ENCODE data around the gene REPIN1. TPM values are rescaled to one million over a fixed set of nuclear protein-coding genes. Genes with fewer than 3 reads are reported as not detected.

Gene REPIN1
- total and polyA plus RNA-seq, 9 of the 15 experiments (the other 6 are each of a cell fraction or from before 2014, with no cell fraction given) = 8.1 to 283 (median 94.3) TPM

GRCh38 chr7:150415161-150416153 lies 46.8 kb downstream of the REPIN1 start:
- H3K9ac ChIP-seq (ENCODE audit: insufficient read depth in 1 of 2, low read depth in 2 of 2, low read length in 2 of 2) = peak overlapping the region in 1 of 2 experiments; percentile 45; a peak in 2 of 4 replicates
- H3K27ac ChIP-seq (ENCODE audit: extremely low read depth, low read depth, low read length) = no peak overlapping the region
- H3K9me3 ChIP-seq (replicated peaks; ENCODE audit: control insufficient read depth, insufficient read depth, low read depth, low read length) = no peaks in the 10 kb centered on the region
- H4K20me1 ChIP-seq (replicated peaks; ENCODE audit: control insufficient read depth, insufficient read depth, low read length) = no peaks in the 10 kb centered on the region
- no peaks in the 10 kb centered on the region for H3K9me1 ChIP-seq (ENCODE audit: control insufficient read depth, insufficient read depth, low read length)
- CTCF ChIA-PET (ENCODE audit: low intra/inter-chr PET ratio) = no interaction called here
- H3K27me3 ChIP-seq (ENCODE audit: control insufficient read depth in 2 of 2, insufficient read depth in 2 of 2, low read length in 2 of 2) = no peaks in the 10 kb centered on the region
- intact Hi-C loops (cut with micrococcal nuclease) = no loop called here
- peaks cover under 1% of the 10 kb centered on the region; the same call in 1 of the 3 replicates for H3K36me3 ChIP-seq (ENCODE audit: control insufficient read depth, insufficient read depth, low read length)
- no peak overlapping the region for H3K4me3 ChIP-seq
- in situ Hi-C loops (cut with MboI) = no loop called here
- DNase-seq (ENCODE audit: extremely low read depth in 1 of 4, low spot score in 3 of 4) (peak in 1 of 4 experiments; percentile 17), ATAC-seq (no peak), FAIRE-seq (peak; percentile 40)
- 46% methylated on average over 19 of the region's 19 CpGs for WGBS (ENCODE audit: insufficient coverage, low coverage, missing lambda C conversion rate)
- BruUV-seq (replicated peaks) = no TSS peak
- H3K4me1 ChIP-seq (replicated peaks in 1 of 2; ENCODE audit: control insufficient read depth in 2 of 2, insufficient read depth in 2 of 2, low read length in 2 of 2) = peaks cover 0 to 9% of the 10 kb centered on the region in 2 experiments; a peak in 3 of 5 replicates
- no peak overlapping the region for H3K4me2 ChIP-seq (ENCODE audit: insufficient read depth, low read length)
- no peak for TF ChIP-seq JUND (IDR thresholded peaks at IDR 0.05; ENCODE audit: borderline replicate concordance, low read depth, low read length)
- TF ChIP-seq JUND (tag; IDR thresholded peaks at IDR 0.05; ENCODE audit: borderline replicate concordance, low read depth, low read length) = no peak
- peak; percentile 57 for TF ChIP-seq PKNOX1 (IDR thresholded peaks at IDR 0.05)
- POLR2A ChIA-PET = no interaction called here
- no peaks in the 10 kb centered on the region for H3K79me2 ChIP-seq (ENCODE audit: control insufficient read depth, insufficient read depth, low read length)
- peak overlapping the region; percentile 32; the same call in 1 of the 2 replicates for H2AFZ ChIP-seq (ENCODE audit: low read depth, low read length)

All from K562 (cell line).